ENCODE results near the gene UQCC3. TPM values are rescaled to one million over a fixed set of nuclear protein-coding genes. Genes with fewer than 3 reads are reported as not detected.
"Not testable (repeated sequence)": the region's sequence is repeated elsewhere in the genome, so short reads cannot be mapped to it uniquely, and the experiment has no call there.

The UQCC3 gene
- total and polyA plus RNA-seq, 12 donors, result 3.9 to 23.0 (median 5.7) TPM

DNA sequence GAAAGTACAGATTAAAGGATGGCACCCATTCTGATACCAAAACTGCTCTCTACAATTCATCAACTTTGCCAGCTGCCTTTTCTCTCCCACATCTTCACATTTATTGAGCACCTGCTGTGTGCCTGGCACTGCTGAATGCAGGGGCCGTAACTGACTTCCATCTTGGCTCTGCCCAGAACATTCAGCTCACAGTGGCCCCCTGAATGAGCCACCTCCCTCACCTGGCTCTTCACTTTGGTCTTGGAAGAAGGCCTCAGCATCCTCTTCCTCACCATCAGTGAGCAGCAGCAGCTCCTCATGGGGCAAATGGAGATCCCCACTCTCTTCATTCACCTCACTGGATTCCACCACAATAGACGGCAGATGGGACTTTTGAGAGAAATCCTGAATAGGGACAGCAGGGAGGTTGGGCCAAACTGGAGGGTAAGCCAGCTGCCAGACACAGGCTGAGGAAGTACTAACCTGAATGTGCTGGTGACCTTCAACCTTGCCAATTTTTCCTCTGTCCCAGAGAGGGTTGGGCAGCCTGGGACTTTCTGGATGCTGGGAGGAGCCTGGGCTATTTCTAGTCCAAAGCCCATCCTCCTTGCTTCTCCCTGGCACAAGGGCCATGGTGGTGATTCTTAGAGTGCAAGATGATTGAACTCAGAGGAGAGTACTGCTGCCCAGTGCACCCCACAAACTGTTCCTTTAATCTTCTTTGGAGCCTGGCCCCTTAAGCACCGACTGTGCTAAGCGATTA, 1.9 kb upstream of the UQCC3 start:
- peaks cover 19 to 70% (median 52%) of the 10 kb centered on the region in 9 donors for H3K4me1 ChIP-seq
- no peak for ATAC-seq
- TF ChIP-seq, protein P1, sequence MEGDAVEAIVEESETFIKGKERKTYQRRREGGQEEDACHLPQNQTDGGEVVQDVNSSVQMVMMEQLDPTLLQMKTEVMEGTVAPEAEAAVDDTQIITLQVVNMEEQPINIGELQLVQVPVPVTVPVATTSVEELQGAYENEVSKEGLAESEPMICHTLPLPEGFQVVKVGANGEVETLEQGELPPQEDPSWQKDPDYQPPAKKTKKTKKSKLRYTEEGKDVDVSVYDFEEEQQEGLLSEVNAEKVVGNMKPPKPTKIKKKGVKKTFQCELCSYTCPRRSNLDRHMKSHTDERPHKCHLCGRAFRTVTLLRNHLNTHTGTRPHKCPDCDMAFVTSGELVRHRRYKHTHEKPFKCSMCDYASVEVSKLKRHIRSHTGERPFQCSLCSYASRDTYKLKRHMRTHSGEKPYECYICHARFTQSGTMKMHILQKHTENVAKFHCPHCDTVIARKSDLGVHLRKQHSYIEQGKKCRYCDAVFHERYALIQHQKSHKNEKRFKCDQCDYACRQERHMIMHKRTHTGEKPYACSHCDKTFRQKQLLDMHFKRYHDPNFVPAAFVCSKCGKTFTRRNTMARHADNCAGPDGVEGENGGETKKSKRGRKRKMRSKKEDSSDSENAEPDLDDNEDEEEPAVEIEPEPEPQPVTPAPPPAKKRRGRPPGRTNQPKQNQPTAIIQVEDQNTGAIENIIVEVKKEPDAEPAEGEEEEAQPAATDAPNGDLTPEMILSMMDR (IDR thresholded peaks at IDR 0.05), result no peak

DNA sequence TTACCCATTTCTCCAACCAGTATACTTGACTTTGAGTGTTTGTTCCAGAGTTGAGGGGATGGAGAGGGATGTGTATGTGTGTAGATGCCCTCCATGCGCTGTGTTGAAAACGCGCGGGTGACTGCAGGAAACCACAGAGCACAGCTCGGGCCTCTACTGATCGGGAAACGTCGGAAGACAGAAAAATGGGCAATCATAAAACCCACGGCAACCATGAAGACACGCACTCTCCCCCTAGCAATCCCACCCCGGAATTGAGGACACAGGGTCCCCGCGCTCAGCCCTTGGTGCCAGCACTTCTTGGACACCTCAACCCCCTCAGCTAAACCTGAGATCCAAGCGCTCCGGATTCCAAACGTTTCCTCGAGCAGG, 251 bp upstream of the UQCC3 start:
- 1% methylated on average over 17 of the region's 17 CpGs for WGBS, 2 donors
- peak overlapping the region; percentile 61 to 94 (median 83) for H3K4me3 ChIP-seq
- H3K27me3 ChIP-seq, result no peaks in the 10 kb centered on the region
- H3K36me3 ChIP-seq, result peaks cover 0 to 55% (median 2%) of the 10 kb centered on the region in 9 donors
- DNase-seq (no peak), ATAC-seq (peak in 7 of 8 donors; percentile 20 to 52 (median 42))
- H3K9me3 ChIP-seq, result no peaks in the 10 kb centered on the region
- peak overlapping the region; percentile 83 to 95 (median 90) for H3K27ac ChIP-seq
- TF ChIP-seq, protein P1 (IDR thresholded peaks at IDR 0.05), result no peak
- H3K4me1 ChIP-seq, result peaks cover 16 to 67% (median 48%) of the 10 kb centered on the region in 9 donors
- intact Hi-C loops (cut with DNase I), result loop anchor here in 2 of 10 donors (5.0 kb wide), 1 partner anchor 36 kb away; the partner anchor contains the start of genes BSCL2 (in 2 of the 2) and GNG3 (in 2 of the 2)

More for the DNA sequence above, 1.9 kb upstream of the UQCC3 start:
- DNase-seq, result no peak
- intact Hi-C loops (cut with DNase I), result loop anchor here in 4 of 10 donors (5.0 kb wide), 3 partner anchors 38 to 72 kb away; partner anchors contain the start of genes BSCL2 (in 3 of the 4), GNG3 (in 3 of the 4) and MTA2 (in 1 of the 4)
- 66 to 70% methylated on average over 4 of the region's 4 CpGs for WGBS, 2 donors
- H3K27ac ChIP-seq, result peak overlapping the region in 3 of 10 donors; percentile 10 to 93 (median 32)
- no peak overlapping the region for H3K4me3 ChIP-seq
- peaks cover 0 to 39% (median 0%) of the 10 kb centered on the region in 9 donors for H3K36me3 ChIP-seq
- no peaks in the 10 kb centered on the region for H3K9me3 ChIP-seq
- H3K27me3 ChIP-seq, result no peaks in the 10 kb centered on the region

DNA sequence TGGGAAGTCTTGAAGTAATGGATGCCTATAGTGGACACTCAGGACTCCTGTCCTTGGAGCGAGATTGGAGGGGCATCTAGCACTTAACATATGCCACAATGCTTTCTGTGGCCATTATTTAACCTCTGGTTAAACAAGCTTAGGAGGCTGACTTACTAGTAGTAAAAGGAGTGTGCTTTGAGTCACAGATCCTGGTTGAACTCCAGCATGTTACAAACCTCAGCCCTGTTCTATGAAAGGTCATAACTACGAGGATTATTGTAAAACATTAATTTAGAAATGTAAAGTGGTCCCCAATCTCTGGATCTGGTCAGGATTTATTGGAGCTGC, 1.7 kb downstream of the UQCC3 start:
- 90 to 92% methylated on average over 2 of the region's 2 CpGs for WGBS, 2 donors
- ATAC-seq (no peak), DNase-seq (no peak)
- no peaks in the 10 kb centered on the region for H3K27me3 ChIP-seq
- peak overlapping the region in 3 of 10 donors; percentile 90 to 94 (median 93) for H3K27ac ChIP-seq
- H3K9me3 ChIP-seq, result no peaks in the 10 kb centered on the region
- H3K4me3 ChIP-seq, result peak overlapping the region in 3 of 10 donors; percentile 84 to 94 (median 94)
- intact Hi-C loops (cut with DNase I), result loop anchor here in 2 of 10 donors (5.0 kb wide), 1 partner anchor 34 kb away; the partner anchor contains the start of genes BSCL2 (in 2 of the 2) and GNG3 (in 2 of the 2)
- H3K4me1 ChIP-seq, result peaks cover 5 to 67% (median 44%) of the 10 kb centered on the region in 9 donors
- TF ChIP-seq, protein P1 (IDR thresholded peaks at IDR 0.05), result no peak
- peaks cover 0 to 56% (median 17%) of the 10 kb centered on the region in 9 donors for H3K36me3 ChIP-seq

DNA sequence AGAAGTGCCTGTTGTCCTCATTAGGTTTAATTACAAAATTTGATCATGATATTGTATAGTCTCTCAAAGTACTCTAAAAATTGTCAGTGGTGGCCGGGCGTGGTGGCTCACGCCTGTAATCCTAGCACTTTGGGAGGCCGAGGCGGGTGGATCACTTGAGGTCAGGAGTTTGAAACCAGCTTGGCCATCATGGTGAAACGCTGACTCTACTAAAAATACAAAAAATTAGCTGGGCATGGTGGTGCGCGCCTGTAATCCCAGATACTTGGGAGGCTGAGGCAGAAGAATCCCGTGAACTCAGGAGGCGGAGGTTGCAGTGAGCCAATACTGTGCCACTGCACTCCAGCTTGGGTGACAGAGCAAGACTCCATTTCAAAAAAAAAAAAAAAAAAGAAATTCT, 3.9 kb downstream of the UQCC3 start:
- ATAC-seq; intact Hi-C loops (cut with DNase I); H3K9me3 ChIP-seq; H3K27me3 ChIP-seq; H3K27ac ChIP-seq; H3K4me3 ChIP-seq; DNase-seq: not testable (repeated sequence)
- H3K36me3 ChIP-seq, result peaks cover 0 to 55% (median 17%) of the 10 kb centered on the region in 9 donors
- WGBS, 2 donors, result 95 to 97% methylated on average over 10 of the region's 10 CpGs
- peaks cover 5 to 64% (median 46%) of the 10 kb centered on the region in 9 donors for H3K4me1 ChIP-seq

Data from heart right ventricle (tissue), 16 donors.